ENCODE data around the gene ZC3H18.
A peak's percentile ranks its signal among the peaks of the same experiment; 100 is the strongest.

ZC3H18 gene

DNA sequence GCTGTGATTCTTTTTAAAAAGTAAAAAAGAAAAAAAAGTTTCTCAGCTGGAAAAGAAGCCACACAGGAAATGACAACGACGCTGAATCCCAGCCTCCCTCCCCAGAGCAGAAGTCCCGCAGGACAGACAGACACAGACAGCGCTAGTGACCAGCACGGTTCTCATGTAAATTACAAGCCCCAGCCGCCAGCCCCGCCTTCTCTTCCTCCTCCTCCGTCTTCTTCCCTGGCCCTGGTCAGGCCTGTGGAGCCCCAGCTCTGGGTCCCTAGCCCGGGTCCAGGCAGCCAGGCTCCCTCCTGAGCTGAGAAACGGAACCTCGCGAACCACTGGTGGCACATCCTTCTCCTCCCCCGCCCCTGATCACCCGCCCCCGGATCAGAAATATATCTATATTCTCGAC lies 61.2 kb downstream of the ZC3H18 start:
- no peak for TF ChIP-seq YY1 (IDR thresholded peaks at IDR 0.05; ENCODE audit: low read depth)
- no peak for TF ChIP-seq TAF1 (IDR thresholded peaks at IDR 0.05; ENCODE audit: low read depth)
- TF ChIP-seq, protein P1, sequence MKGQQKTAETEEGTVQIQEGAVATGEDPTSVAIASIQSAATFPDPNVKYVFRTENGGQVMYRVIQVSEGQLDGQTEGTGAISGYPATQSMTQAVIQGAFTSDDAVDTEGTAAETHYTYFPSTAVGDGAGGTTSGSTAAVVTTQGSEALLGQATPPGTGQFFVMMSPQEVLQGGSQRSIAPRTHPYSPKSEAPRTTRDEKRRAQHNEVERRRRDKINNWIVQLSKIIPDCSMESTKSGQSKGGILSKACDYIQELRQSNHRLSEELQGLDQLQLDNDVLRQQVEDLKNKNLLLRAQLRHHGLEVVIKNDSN (IDR thresholded peaks at IDR 0.05) = no peak
- TF ChIP-seq, protein P2, sequence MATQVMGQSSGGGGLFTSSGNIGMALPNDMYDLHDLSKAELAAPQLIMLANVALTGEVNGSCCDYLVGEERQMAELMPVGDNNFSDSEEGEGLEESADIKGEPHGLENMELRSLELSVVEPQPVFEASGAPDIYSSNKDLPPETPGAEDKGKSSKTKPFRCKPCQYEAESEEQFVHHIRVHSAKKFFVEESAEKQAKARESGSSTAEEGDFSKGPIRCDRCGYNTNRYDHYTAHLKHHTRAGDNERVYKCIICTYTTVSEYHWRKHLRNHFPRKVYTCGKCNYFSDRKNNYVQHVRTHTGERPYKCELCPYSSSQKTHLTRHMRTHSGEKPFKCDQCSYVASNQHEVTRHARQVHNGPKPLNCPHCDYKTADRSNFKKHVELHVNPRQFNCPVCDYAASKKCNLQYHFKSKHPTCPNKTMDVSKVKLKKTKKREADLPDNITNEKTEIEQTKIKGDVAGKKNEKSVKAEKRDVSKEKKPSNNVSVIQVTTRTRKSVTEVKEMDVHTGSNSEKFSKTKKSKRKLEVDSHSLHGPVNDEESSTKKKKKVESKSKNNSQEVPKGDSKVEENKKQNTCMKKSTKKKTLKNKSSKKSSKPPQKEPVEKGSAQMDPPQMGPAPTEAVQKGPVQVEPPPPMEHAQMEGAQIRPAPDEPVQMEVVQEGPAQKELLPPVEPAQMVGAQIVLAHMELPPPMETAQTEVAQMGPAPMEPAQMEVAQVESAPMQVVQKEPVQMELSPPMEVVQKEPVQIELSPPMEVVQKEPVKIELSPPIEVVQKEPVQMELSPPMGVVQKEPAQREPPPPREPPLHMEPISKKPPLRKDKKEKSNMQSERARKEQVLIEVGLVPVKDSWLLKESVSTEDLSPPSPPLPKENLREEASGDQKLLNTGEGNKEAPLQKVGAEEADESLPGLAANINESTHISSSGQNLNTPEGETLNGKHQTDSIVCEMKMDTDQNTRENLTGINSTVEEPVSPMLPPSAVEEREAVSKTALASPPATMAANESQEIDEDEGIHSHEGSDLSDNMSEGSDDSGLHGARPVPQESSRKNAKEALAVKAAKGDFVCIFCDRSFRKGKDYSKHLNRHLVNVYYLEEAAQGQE (IDR thresholded peaks at IDR 0.05; ENCODE audit: low read depth) = no peak

DNA sequence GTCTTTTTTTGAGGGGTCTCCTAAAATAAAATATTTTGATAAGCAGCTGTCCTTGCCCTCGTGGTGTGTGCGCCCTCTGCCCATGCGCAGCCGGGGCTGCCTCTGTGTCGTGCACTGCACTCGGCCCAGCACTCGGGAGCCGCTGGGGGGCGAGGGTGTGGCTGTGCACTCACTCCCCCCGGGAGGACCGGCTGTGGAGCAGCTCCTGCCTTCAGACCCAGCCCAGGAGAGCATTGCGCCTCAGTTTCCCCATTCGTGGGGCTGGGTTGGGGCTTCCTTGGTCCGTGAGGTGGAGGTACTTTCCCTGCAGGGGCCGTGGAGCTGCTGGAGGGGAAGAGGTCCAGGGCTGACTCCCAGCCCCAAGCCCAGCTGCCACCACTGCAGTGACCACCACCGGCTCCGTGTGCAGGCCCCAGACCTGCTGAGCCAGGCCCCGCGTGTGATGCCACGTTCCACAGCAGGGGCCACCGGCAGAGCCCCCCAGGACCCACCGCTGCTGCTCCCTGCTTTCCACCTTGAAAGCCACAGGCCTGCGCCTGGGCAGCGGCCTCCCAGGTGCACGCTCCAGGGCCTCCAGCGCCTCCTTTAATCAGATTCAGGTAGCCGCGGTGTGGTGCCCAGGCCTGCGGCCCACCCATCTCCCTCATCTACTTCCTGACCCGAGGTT lies 61.9 kb downstream of the ZC3H18 start:
- no peak for TF ChIP-seq CREB1 (IDR thresholded peaks at IDR 0.05; ENCODE audit: low read depth)
- no peak for TF ChIP-seq NFIC (IDR thresholded peaks at IDR 0.05)
- TF ChIP-seq, protein P3, sequence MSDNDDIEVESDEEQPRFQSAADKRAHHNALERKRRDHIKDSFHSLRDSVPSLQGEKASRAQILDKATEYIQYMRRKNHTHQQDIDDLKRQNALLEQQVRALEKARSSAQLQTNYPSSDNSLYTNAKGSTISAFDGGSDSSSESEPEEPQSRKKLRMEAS (IDR thresholded peaks at IDR 0.05) = no peak
- TF ChIP-seq YY1 (IDR thresholded peaks at IDR 0.05; ENCODE audit: low read depth) = no peak
- TF ChIP-seq, protein P2 (IDR thresholded peaks at IDR 0.05; ENCODE audit: low read depth) = no peak
- TF ChIP-seq EP300 (IDR thresholded peaks at IDR 0.05; ENCODE audit: borderline replicate concordance) = no peak
- no peak for TF ChIP-seq TEAD4 (IDR thresholded peaks at IDR 0.05)
- TF ChIP-seq EGR1 (IDR thresholded peaks at IDR 0.05) = no peak
- TF ChIP-seq RAD21 (IDR thresholded peaks at IDR 0.05; ENCODE audit: low read depth) = no peak
- TF ChIP-seq, protein P1 (IDR thresholded peaks at IDR 0.05) = no peak
- no peak for TF ChIP-seq TAF1 (IDR thresholded peaks at IDR 0.05; ENCODE audit: low read depth)
- no peak for TF ChIP-seq ZBTB7A (IDR thresholded peaks at IDR 0.05; ENCODE audit: low read depth)
- TF ChIP-seq TCF12 (IDR thresholded peaks at IDR 0.05; ENCODE audit: low read depth) = no peak
- no peak for TF ChIP-seq CEBPB (IDR thresholded peaks at IDR 0.05)
- TF ChIP-seq FOXM1 (IDR thresholded peaks at IDR 0.05; ENCODE audit: borderline replicate concordance, low read depth) = no peak

DNA sequence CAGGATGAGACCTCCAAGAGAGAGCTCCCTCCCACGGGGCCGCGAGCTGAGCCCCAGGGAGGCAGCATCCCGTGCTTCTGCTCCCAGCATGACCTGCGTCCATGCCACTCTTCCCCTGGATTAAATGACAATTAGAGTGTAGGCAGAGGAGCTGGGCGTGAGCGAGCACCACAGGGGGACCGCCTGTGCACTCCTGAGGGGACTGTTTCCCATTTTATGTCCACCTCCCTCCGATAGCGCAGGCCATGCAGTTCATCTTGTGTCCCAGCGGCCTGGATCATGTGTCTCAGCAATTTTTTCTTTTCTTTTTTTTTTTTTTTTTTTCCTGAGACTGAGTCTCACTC lies 62.4 kb downstream of the ZC3H18 start:
- no peak for TF ChIP-seq TAF1 (IDR thresholded peaks at IDR 0.05; ENCODE audit: low read depth)
- no peak for TF ChIP-seq RAD21 (IDR thresholded peaks at IDR 0.05; ENCODE audit: low read depth)
- no peak for TF ChIP-seq TEAD4 (IDR thresholded peaks at IDR 0.05)
- TF ChIP-seq, protein P2 (IDR thresholded peaks at IDR 0.05; ENCODE audit: low read depth) = no peak

DNA sequence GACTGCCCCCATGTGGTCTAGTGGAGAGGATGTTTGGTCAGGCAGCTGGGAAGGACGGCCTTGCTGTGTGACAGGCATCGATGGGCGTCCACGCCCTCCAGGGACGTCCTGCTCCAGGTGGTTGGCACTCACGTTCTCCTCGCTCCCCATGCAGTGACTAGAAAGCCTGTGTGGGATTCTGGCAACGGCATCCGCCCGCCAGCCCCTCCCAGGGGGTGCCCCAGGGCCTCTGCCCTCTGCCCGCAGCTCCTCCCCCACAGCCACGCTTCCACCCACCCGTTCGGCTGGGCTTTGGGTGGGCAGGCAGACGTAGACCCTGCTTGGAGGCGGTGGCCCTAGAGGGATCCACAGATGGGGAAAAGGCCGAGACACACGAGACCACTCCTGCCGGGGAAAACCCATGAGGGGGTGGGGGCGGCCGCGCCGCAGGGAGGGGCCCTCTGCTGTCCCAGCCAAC lies 63.5 kb downstream of the ZC3H18 start:
- TF ChIP-seq FOXM1 (IDR thresholded peaks at IDR 0.05; ENCODE audit: borderline replicate concordance, low read depth) (no peak), RAD21 (IDR thresholded peaks at IDR 0.05; ENCODE audit: low read depth) (0 out of 2 replicates have a peak, but pooled peaks have one; percentile 21)

DNA sequence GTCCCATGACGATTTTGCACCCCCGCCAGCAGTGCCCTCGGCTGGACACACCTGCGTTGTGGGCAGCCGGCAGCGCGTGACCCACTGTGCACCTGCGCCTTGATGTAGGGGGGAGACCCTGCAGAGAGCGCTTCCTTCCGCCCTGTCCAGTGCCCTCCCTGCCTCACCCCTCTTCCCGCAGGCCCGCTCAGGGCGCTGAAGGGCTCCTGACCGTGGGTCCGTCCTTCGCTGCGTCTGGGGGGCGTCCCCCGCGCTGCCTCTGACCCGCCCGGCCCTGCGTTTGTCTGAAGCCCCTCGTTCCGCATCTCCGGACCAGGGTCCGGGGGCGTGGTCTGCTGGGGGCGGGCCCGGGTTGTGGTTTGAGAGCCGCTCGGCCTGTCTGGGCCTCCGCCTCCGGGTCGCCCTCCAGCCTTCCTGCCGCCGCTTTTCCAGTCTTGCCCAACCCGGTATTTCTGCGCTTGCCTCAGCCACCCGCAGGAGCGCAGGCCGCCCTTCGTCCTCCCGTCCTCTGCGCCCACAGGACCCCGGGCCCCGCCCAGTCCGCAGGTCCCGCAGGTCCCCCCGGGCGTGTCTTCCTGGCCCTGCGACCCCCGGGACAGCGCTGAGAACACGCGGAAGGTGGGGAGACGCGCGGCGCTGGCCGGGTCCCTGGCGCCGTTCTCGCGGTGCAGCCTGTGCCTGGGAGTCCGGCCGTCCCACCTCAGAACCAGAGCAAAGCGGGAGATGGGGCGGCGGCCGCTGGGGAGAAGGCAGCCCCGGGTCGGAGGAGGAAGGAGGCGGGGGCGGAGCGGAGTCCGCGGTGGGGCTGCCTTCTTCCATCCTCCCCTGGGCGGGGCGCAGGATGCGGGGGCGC lies 64.2 kb downstream of the ZC3H18 start:
- no peak for TF ChIP-seq RAD21 (IDR thresholded peaks at IDR 0.05; ENCODE audit: low read depth)
- TF ChIP-seq ZBTB7A (IDR thresholded peaks at IDR 0.05; ENCODE audit: low read depth) = 0 out of 2 replicates have a peak, but pooled peaks have one; percentile 14
- no peak for TF ChIP-seq FOXM1 (IDR thresholded peaks at IDR 0.05; ENCODE audit: borderline replicate concordance, low read depth)
